HG03378 (cell line): ENCODE measurements around the gene KIR3DL2.
"Not testable (repeated sequence)": the region's sequence is repeated elsewhere in the genome, so short reads cannot be mapped to it uniquely, and the experiment has no call there.

Source experiments
- ATAC-seq: cut with Tn5 transposase; IDR thresholded peaks from one replicate; pipeline ENCODE4 v1.9.1; 2021; ENCODE audit warnings: mild to moderate bottlenecking, moderate library complexity; ENCODE audit not compliant: unreplicated experiment

Gene KIR3DL2

GRCh38 chr19:54863459-54863858 is 13.2 kb downstream of the KIR3DL2 start:
- not testable (repeated sequence) for ATAC-seq

- no peak for ATAC-seq
Observed at GRCh38 chr19:54871696-54872095, 21.5 kb downstream of the KIR3DL2 start.

- ATAC-seq = no peak
Observed at GRCh38 chr19:54873990-54874389, 23.7 kb downstream of the KIR3DL2 start, which contains the start of gene FCAR. TSS of gene FCAR (plus strand) at chr19:54874235. CDS start at chr19:54874290, 55 bp downstream.

GRCh38 chr19:54875506-54875905 is 25.3 kb downstream of the KIR3DL2 start:
- no peak for ATAC-seq

- no peak for ATAC-seq
Observed at GRCh38 chr19:54877471-54877870, 27.2 kb downstream of the KIR3DL2 start.

- no peak for ATAC-seq
Observed at GRCh38 chr19:54881884-54882283, 31.6 kb downstream of the KIR3DL2 start.

GRCh38 chr19:54882758-54883157 is 32.5 kb downstream of the KIR3DL2 start:
- ATAC-seq = no peak

GRCh38 chr19:54883228-54883627 is 33.0 kb downstream of the KIR3DL2 start:
- ATAC-seq = no peak

- ATAC-seq = no peak
Observed at GRCh38 chr19:54888239-54888638, 38.0 kb downstream of the KIR3DL2 start.

GRCh38 chr19:54889566-54889965 is 39.3 kb downstream of the KIR3DL2 start:
- no peak for ATAC-seq

- ATAC-seq = no peak
Observed at GRCh38 chr19:54893406-54893805, 43.2 kb downstream of the KIR3DL2 start.

GRCh38 chr19:54894106-54894505 is 43.9 kb downstream of the KIR3DL2 start:
- ATAC-seq = not testable (repeated sequence)

- ATAC-seq = no peak
Observed at GRCh38 chr19:54896036-54896435, 45.8 kb downstream of the KIR3DL2 start.

- not testable (repeated sequence) for ATAC-seq
Observed at GRCh38 chr19:54898685-54899084, 48.4 kb downstream of the KIR3DL2 start.

GRCh38 chr19:54899646-54900045 is 49.4 kb downstream of the KIR3DL2 start:
- not testable (repeated sequence) for ATAC-seq

- ATAC-seq = not testable (repeated sequence)
Observed at GRCh38 chr19:54901153-54901552, 50.9 kb downstream of the KIR3DL2 start.

- no peak for ATAC-seq
Observed at GRCh38 chr19:54902061-54902460, 51.8 kb downstream of the KIR3DL2 start.

GRCh38 chr19:54903303-54903702 is 53.1 kb downstream of the KIR3DL2 start:
- no peak for ATAC-seq

GRCh38 chr19:54904261-54904660 is 54.0 kb downstream of the KIR3DL2 start:
- ATAC-seq = not testable (repeated sequence)

GRCh38 chr19:54905421-54905802 is 55.2 kb downstream of the KIR3DL2 start:
- no peak for ATAC-seq

- ATAC-seq = no peak
Observed at GRCh38 chr19:54905803-54906511, 55.7 kb downstream of the KIR3DL2 start, which contains the start of gene NCR1. TSS of gene NCR1 (plus strand) at chr19:54906148. CDS start at chr19:54906188, 40 bp downstream.

GRCh38 chr19:54906819-54907218 is 56.6 kb downstream of the KIR3DL2 start:
- no peak for ATAC-seq

GRCh38 chr19:54907899-54908298 is 57.7 kb downstream of the KIR3DL2 start:
- not testable (repeated sequence) for ATAC-seq
